ENCODE measurements around the gene NCF1.

DNA sequence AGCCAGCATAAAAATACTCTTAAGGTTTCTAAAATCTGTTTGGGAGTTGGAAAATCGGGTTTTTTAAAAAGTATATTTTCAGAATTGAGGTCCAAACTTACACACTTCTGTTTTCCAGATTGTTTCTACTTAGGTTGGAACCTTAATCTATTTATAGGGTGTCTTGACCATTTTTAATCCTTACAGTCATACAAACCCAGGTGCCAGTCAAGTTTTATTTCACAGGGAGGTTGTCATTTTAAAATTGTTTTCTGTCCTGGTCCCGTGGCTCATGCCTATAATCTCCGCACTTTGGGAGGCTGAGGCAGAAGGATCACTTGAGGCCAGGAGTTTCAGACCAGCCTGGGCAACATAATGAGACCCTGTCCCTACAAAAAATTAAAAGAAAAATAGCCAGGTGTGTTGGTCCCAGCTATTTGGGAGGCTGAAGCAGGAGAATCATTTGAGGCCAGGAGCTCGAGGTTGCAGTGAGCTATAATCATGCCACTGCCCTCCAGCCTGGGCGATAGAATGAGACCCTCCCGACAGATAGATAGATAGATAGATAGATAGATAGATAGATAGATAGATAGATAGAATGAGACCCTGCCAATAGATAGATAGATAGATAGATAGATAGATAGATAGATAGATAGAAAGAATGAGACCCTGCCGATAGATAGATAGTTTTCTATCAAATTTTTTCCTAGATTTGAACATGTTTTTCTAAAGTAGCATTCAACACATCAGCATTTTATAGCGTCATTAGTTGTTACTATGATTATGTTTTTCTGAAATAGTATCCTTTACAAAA is 47.3 kb upstream of the NCF1 start:
- TF ChIP-seq, protein P1, sequence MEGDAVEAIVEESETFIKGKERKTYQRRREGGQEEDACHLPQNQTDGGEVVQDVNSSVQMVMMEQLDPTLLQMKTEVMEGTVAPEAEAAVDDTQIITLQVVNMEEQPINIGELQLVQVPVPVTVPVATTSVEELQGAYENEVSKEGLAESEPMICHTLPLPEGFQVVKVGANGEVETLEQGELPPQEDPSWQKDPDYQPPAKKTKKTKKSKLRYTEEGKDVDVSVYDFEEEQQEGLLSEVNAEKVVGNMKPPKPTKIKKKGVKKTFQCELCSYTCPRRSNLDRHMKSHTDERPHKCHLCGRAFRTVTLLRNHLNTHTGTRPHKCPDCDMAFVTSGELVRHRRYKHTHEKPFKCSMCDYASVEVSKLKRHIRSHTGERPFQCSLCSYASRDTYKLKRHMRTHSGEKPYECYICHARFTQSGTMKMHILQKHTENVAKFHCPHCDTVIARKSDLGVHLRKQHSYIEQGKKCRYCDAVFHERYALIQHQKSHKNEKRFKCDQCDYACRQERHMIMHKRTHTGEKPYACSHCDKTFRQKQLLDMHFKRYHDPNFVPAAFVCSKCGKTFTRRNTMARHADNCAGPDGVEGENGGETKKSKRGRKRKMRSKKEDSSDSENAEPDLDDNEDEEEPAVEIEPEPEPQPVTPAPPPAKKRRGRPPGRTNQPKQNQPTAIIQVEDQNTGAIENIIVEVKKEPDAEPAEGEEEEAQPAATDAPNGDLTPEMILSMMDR (IDR thresholded peaks at IDR 0.05): no peak
- TF ChIP-seq POLR2A (IDR thresholded peaks at IDR 0.05): no peak
- no peak for TF ChIP-seq EP300 (IDR thresholded peaks at IDR 0.05)

All from tibial nerve (tissue), 4 donors.